GM12891 (cell line): Measurements from ENCODE around the gene PTGR3.

Experiments used
- POLR2A ChIP-seq: IDR thresholded peaks from 2 replicates; pipeline ENCODE4 v1.6.1; 2011; ENCODE audit warnings: low read depth, low read length, control low read depth
- POLR2AphosphoS5 ChIP-seq: IDR thresholded peaks from 2 replicates; pipeline ENCODE4 v1.6.1; 2011; ENCODE audit warnings: low read depth, low read length, control low read depth

- TF ChIP-seq POLR2A (no peak), POLR2AphosphoS5 (no peak)
Observed at GRCh38 chr18:75257605-75258004, 48.7 kb upstream of the PTGR3 start.
